Lower leg skin (tissue), 4 donors: ENCODE results near the gene SH3BP1. TPM values are rescaled to one million over a fixed set of nuclear protein-coding genes. Genes with fewer than 3 reads are reported as not detected.

Experiments used
- DNase-seq, 2 donors: peaks; one replicate each; pipeline ENCODE4 v3.0.0-alpha.2; 2019; ENCODE audit warnings: low spot score in 2 of 2
- H3K4me3 ChIP-seq: fragments of 200-600 bp; sonication (generic); 2 replicates; pipeline ENCODE4 v1.5.1; 2017; ENCODE audit warnings: mild to moderate bottlenecking, low read depth; ENCODE audit not compliant: poor library complexity, severe bottlenecking
- CTCF ChIP-seq, 3 donors: fragments of 450-650 bp; IDR thresholded peaks; one replicate each; pipeline ENCODE4 v1.5.1; 2016; ENCODE audit warnings: antibody characterized with exemption in 3 of 3, mild to moderate bottlenecking in 3 of 3, moderate library complexity in 2 of 3
- POLR2A ChIP-seq, 2 donors: fragments of 450-650 bp; IDR thresholded peaks; one replicate each; pipeline ENCODE4 v1.6.1; 2016 to 2017; ENCODE audit warnings: antibody characterized with exemption in 2 of 2, mild to moderate bottlenecking in 1 of 2, moderate library complexity in 1 of 2
- WGBS, 2 donors: methylation state at CpG; one replicate each; pipeline ENCODE4 v1.1.5; 2018; 5-methylcytosine and 5-hydroxymethylcytosine counted together
- intact Hi-C: fragments of 100-400 bp; cut with DNase I; formaldehyde crosslinking; loops from one replicate; pipeline ENCODE4 v1.15.0; 2023; ENCODE audit warnings: low total_unique reads
- total RNA-seq, 4 donors: library from RNA; depleted of rRNA; stranded (reverse); fragments of >200 nt; gene quantifications; one replicate each; pipeline ENCODE4 v1.1.0, GENCODE V29; 2016

Gene SH3BP1
- total RNA-seq, 4 donors from 2014 or later: 29.1 to 83.3 (median 60.3) TPM

- intact Hi-C loops: no loop called here
- TF ChIP-seq POLR2A (IDR thresholded peaks at IDR 0.05): no peak
- no peak for TF ChIP-seq CTCF (IDR thresholded peaks at IDR 0.05)
- WGBS, 2 donors: 75 to 80% methylated on average over 6 of the region's 6 CpGs
- H3K4me3 ChIP-seq: no peak overlapping the region
- DNase-seq: no peak
Measured at GRCh38 chr22:37669586-37669985, 30.1 kb downstream of the SH3BP1 start.

DNA sequence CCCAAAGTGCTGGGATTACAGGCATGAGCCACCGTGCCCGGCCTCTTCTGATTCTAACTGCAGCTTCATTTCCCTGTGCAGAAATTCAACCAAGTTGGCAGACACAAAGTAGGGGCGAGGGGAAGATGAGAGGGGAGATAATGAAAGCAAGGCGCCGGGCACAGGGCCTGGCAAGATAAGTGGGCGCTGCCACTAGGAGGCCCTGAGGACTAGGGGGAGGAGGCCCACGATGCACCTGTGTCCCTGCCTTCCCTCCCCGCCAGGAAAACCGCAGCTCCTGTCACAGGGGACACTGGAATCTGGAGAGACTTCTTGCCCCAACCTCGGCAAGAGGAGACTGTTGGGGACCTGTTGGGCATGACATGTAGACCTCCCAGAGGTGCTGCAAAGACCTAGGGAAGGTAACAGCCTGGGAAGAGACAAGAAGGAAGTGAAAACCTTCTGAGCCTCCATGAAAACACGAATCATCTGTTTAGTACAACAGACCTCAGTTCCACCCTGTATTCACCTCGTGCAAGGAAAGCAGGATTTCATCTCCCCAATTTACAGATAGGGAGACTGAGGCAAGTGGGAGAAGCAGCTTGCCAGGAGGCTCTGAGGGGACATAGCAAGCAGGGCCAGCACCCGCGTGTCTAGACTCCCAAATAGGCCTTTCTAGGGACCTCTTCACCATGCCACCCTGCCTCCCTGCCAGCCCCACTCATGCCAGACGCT, 32.9 kb downstream of the SH3BP1 start:
- H3K4me3 ChIP-seq: no peak overlapping the region
- TF ChIP-seq CTCF (IDR thresholded peaks at IDR 0.05) (no peak), POLR2A (IDR thresholded peaks at IDR 0.05) (no peak)
- no peak for DNase-seq
- 52 to 58% methylated on average over 15 of the region's 15 CpGs for WGBS, 2 donors
- intact Hi-C loops: no loop called here

DNA sequence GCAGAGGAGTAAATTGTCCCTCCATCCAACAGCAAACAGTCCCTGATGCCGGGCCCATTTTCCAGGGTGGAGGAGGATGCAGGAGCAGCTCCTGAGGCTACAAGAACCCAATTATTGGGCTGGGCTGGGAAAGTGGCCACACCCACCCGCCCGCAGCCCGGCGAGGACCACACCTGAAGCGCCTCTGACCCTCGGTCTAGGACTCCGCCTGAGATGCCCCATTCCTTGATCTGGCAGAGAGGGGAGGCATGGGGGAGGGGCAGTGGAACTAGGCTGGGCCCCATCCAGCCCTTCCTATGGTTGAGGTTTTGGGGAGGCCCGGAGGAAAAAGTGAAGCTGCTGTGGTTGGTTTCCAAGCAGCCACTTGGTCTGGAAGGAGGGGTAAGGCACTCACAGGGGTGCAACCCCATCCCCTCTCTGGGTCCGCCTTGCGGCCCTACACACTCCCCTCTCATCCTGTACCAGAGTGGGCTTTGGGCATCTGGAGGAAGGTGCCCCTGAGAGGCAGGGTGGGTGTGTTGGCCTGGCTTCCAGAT, 33.5 kb downstream of the SH3BP1 start:
- TF ChIP-seq POLR2A (IDR thresholded peaks at IDR 0.05) (no peak), CTCF (IDR thresholded peaks at IDR 0.05) (no peak)
- WGBS, 2 donors: 34 to 51% methylated on average over 10 to 11 of the region's 11 CpGs
- DNase-seq: no peak
- no peak overlapping the region for H3K4me3 ChIP-seq
- intact Hi-C loops: no loop called here

GRCh38 chr22:37674248-37674647, 34.8 kb downstream of the SH3BP1 start:
- no peak for TF ChIP-seq POLR2A (IDR thresholded peaks at IDR 0.05)
- no peak for TF ChIP-seq CTCF (IDR thresholded peaks at IDR 0.05)
- no peak overlapping the region for H3K4me3 ChIP-seq
- DNase-seq: no peak
- 82 to 83% methylated on average over 12 of the region's 12 CpGs for WGBS, 2 donors
- intact Hi-C loops: no loop called here

DNA sequence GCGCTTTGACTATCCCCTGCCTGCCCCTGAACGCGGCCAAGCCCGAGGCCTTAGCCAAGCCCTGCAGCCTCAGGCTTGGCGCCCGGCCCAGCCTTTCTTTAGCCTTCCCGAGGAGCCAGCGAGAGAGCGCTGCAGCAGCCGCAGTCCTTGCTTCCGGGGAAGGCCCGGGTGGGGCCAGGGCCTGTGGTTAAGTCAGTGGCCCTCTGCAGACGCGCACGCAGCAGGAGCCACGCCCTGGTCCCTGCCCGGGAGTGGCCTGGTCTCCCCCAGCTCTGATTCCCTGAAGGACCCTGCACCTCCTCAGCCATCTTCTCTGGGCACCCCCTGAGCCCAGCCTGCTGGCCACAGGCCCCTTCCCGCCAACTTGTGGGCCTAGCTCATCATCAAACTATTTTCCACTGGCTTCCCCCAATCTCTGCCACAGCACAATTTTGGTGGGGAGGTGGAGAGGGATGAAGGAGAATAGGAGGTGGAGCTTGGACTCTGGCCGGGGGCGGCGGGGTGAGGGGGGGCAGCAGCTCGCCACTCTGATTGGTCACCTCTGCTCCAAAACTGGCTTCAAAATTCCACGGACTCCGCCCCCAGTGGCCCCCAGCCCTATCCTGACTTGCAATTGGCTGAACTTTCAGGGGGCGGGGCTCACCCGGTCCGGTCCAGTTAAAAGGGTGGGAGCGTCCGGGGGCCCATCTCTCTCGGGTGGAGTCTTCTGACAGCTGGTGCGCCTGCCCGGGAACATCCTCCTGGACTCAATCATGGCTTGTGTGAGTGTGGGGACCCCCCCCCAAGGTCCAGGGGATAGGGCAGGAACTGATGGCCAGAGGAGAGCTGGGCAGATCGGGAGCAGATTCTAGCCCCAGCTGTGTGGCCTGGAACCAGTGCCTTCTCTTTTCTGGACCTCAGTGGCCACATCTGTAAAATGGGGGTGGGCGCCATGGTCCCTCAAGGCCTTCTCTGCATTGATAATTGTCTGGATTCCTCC, 35.8 kb downstream of the SH3BP1 start, which contains the start of gene LGALS1:
LGALS1 (plus strand) TSS at position 686 of the 979 bp plus-strand sequence; CDS start at position 753, 67 bp downstream.
- peak; percentile 94 to 99 for DNase-seq
- H3K4me3 ChIP-seq: peak within 1 kb of the TSS; percentile 40
- intact Hi-C loops: no loop called here
- TF ChIP-seq POLR2A (IDR thresholded peaks at IDR 0.05): no peak
- TF ChIP-seq CTCF (IDR thresholded peaks at IDR 0.05): no peak
- WGBS, 2 donors: 10 to 11% methylated on average over 32 to 34 of the region's 34 CpGs
